Measurements from ENCODE around the gene CD38.

The CD38 gene

DNA sequence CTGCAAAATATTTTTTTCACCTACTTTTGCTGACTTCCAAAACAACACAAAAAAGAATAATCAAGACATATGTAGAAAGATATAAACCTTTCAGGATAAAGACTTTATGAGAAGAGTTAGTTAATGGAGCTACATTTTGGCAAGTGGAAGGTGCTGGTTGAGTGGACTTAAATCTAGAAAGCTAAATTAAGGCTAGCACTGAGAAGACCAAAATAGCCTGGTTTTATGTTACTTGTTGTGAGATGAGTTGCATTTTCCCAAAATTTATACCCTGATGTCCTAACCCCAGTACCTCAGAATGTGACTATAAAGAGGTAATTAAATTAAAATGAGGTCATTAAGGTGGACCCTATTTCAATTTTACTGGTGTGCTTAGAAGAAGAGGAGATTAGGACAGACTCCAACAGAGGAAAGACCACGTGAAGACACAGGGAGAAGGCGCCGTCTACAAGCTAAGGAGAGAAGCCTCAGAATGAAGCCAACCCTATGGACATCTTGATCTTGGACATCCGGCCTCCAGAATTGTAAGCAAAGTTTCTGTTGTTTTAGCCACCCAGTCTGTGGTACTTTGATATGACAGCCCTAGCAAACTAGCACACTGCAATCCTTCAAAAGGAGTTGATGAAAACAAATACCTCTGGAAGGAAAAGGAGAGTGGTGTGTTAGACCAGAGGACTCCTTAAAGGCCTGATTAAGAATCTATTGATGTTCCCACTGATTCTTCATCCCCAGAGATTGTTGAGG is 93.0 kb downstream of the CD38 start:
- no peak for DNase-seq

DNA sequence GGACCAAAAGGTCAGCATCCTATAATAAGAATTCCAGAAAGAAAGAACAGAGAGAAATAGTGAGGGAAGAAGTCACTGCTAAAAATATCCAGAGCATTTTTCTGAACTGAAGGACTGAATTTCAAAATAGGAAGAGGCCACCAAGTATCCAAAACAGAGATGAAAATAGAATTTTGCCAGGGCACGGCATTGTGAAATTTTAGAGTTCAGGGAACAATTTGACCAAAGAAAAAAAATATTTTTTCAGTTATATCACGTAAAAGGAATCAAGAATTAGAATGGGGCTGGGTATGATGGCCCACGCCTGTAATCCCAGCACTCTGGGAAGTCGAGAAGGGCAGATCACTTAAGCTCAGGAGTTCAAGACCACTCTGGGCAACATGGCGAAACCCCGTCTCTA is 95.0 kb downstream of the CD38 start:
- no peak for DNase-seq

DNA sequence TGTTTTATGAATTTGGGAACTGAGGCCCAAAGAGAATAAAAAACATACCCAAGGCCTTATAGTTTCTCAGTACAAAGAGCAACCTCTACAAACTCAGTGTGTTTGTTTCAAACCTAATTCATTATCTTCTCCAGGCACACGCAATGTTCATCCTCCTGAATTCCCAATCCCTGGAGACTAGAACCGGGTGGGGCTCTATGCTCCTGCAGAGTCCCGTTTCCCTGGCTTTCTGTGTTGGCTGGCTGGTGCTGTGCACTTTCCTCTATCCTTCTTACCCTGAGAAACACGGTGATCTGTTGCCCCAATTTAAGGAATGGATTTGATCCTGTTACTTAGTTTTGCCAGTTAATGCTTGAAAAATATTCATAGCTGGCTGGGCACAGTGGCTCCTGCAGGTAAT is 96.5 kb downstream of the CD38 start:
- no peak for DNase-seq

DNA sequence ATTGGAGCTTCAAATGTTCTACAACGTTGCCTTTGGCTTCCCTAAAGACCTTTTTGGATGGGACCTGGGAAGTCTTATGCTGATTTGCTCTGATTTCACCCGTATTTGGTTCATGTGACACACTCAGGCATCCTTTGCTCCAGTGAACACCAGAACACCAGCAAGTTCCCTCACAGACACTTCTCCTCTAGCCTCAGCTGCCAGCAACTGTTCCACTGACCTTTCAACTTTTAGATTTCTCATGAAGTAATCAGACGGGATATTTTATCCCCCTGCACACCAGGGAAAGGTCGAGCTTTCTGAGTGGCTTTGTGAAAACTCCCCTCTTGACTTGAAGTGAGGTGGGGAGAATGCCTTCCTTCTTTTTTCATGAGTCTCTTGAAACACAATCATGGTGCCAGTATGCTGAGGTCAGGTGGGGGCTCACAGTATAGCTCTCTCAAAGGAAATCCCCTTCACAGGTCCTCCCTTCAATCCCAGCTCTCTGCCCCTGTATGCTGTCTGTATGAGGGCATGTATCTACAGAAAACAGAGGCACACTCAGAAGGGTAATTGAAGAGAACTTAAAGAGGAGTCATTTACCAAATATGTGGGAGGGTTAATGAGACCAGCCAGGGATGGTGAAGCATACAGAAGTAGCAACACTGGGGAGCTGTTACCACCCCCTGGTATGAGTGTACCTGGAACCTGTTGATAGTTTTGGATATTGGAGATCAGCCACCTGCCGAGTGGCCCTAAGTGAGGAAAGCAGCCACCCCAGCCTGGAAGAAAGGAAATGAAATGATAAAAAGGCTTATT is 97.7 kb downstream of the CD38 start:
- DNase-seq = no peak

DNA sequence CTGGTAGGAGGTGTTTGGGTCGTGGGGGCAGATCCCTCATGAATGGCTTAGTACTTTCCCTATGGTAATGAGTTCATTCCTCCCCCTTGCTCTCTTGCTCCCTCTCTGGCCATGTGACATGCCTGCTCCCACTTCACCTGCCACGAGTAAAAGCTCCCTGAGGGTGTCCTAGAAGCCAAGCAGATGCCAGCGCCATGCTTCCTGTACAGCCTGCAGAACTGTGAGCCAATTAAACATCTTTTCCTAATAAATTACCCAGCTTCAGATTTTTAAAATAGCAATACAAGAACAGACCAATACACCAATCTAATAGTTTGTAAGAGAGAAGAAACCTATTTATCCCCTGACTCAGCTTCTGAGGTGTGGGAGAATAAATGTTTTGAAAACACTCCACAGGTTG is 99.9 kb downstream of the CD38 start:
- DNase-seq = no peak

DNA sequence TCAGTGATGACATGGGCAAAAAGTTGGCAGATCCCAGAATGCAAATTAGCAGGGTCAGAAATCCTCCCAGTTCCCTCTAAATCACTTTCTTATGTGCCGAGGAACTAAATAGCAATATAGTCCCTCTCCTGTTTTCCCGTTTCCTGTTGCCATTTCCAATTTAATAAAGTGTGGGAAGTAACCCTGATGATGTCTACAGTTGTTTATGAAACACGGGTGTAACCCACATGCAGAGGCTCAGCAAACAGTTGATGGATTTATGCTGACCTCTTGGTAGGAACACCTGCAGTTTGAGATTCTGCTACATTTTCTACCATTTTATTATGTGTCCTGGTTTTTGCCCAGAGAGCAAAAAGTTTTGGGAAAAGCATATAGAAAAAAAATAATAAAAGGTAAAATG is 103.7 kb downstream of the CD38 start:
- DNase-seq = no peak

DNA sequence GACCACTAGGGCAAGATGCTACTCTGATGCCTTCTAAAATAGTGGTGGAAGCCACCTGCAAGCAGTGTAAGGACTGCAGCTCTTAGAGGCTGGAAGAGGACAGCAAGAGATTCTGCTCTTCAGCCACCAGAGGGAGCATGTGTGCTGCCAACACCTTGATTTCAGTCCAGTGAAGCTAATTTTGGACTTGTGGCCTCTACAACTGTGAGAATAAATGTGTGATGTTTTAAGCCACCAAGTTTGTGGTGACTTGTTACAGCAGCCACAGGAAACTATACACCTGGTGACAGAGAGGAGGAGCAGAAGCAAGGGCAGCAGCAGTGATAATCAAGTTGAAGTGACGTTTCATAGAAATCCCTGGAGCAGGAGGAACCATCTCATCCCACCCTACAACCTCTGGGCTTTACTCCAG is 104.6 kb downstream of the CD38 start:
- DNase-seq = no peak

DNA sequence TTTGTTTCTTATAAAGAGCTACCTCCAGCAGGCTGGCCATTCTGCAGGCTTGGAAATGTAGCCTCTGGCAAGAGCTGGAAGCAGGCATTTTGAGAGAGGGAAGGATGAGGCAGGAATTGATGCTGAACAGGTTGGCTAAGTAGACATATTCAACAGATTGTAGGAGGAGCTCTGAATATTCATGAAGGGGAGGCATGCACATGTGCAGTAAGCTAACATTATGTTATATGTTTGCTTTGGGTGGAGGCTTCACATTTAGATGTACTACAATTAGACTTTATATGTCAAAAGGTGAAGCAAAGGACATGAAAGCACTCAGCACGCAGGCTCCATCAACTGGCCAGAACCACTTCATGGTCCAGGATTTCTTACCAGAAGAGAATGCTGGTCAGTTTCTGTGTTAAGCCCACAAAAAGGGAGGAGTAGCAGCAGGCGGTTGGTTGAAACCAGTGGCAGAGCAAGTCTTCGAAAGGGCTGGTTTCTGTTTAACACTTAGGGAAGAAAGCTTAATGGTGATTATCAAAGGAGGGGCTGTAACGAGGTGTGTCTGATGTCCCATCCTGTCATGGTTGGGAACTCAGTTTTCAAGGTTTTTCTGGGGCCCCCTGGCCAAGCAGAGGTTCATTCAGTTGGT is 105.6 kb downstream of the CD38 start:
- no peak for DNase-seq

DNA sequence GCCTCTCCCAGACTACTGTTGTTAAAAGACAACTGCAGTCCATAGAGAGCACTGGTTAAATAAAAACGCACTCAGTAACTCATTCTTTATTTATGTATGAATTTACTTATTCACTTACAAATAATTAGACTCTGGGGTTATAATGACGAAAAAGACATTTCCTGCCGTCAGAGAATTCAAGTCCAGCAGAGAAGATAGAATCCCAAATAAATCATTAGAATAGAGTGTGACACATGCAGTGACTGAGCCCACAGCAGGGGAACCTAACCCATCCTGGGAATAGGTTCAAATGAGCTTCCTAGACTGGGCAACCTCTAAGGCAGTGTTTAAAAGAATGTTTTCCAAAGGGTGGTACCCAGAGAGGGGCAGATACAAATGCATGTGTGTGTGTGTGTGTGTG is 106.5 kb downstream of the CD38 start:
- no peak for DNase-seq

DNA sequence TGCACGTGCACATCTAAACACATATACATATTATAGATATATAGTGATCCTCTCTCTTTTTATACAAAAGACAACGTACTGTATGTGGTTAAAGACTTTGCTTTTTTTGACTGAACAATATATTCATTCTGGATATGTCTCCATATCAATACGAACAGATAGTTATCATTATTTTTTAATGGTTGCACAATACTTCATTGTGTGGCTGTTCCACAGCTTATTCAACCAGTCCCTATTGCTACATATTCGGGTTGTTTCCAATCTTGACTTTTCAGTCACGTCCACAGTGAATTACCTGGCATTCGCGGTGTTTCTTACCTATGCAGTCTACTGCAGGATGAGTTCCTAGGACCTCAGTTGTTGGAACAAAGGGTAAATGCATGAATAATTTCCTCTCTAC is 107.3 kb downstream of the CD38 start:
- no peak for DNase-seq

DNA sequence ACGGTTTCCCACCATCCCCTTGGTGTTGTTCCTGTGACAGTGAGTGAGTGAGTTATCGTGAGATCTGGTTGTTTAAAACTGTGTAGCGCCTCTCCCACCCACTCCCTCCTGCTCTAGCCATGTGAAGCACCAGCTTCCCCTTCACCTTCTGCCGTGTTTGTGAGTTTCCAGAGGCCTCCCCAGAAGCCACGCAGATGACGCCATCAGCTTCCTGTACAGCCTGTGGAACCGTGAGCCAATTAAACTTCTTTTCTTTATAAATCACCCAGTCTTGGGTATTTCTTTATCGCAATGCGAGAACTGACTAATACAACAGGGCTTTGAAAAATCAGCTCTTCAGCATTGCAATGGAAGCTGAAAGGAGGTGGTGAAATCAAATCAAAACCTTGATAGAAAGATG is 110.4 kb downstream of the CD38 start:
- no peak for DNase-seq

DNA sequence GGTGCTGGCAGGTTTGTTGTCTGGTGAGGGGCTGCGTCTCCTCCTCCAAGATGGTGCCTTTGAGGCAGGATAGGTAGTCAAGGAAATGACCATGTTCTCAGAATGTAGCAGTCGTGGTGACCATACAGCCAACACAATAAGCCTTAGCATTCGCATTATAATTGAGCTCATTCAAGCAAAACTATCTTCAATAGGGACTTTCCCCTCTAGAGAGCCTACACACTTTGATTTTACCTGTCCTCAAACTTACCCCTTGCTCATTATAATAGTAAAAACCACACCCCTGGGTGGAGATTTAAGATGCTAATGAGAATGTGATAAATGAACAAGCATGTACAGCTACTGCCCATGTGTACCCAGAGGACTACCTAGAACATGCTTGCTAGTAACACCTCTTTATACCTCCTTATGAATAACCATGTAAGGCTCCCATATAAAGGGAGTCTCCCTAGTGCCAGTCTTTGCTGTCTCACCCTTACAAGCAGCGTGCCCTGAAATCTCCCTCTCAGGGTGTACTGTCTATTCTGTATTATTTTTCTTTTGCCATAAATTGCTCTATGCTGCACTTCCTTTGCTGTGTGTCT is 112.2 kb downstream of the CD38 start:
- DNase-seq = no peak

DNA sequence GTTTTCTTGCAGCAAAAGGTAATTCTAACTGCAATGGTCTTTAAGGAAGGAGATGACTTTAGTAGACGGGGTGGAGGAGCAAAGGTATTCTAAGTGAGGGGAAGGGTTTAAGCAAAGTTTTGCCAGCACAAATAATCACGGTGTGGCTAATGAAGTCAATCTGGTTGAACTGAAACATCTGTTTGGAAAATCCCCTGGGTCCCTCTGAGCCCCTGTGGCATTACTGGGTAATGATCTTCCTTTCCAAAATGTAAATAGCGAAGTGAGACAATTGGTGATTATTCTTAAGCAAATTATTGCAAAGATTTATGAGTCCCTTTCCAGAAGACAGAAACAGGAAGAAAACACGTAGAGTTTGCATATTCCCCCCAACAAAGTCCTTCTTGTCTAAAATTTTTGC is 113.2 kb downstream of the CD38 start:
- DNase-seq = no peak

DNA sequence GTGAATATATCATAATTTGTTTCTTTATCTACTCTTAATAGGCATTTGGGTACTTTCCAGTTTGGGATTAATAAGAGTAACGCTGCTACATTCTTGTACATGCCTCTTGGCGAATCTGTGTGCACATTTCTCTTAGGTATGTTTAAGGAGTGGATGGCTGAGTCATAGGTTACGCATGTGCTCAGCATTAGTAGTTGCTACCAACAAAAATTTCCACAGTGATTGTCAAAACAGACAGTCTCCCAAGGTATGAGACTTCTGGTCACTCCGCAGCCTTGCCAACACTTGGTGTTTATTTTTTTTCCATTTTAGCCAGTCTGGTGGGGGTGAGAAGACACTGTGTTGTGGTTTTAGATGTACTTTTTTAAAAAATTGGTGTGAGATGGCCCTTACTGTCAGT is 115.8 kb downstream of the CD38 start:
- no peak for DNase-seq

DNA sequence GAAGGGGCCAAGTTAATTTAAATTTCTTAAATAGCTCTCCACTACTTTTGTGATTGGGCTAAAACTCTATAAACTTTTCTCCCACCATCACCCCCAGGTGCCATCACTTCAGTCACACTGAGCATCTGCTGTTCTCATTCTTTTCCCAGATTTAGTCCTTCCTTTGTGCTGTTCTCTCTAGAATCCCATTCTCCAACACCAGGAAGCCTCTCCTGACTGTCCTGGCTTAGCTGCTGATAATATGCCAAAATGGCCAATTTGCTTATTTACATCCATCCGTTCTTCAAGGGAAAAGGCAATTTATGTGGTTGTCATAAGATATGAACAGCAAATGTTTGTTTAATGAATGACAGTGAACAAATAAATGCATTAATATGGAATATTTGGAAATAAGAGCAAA is 116.3 kb downstream of the CD38 start:
- no peak for DNase-seq

DNA sequence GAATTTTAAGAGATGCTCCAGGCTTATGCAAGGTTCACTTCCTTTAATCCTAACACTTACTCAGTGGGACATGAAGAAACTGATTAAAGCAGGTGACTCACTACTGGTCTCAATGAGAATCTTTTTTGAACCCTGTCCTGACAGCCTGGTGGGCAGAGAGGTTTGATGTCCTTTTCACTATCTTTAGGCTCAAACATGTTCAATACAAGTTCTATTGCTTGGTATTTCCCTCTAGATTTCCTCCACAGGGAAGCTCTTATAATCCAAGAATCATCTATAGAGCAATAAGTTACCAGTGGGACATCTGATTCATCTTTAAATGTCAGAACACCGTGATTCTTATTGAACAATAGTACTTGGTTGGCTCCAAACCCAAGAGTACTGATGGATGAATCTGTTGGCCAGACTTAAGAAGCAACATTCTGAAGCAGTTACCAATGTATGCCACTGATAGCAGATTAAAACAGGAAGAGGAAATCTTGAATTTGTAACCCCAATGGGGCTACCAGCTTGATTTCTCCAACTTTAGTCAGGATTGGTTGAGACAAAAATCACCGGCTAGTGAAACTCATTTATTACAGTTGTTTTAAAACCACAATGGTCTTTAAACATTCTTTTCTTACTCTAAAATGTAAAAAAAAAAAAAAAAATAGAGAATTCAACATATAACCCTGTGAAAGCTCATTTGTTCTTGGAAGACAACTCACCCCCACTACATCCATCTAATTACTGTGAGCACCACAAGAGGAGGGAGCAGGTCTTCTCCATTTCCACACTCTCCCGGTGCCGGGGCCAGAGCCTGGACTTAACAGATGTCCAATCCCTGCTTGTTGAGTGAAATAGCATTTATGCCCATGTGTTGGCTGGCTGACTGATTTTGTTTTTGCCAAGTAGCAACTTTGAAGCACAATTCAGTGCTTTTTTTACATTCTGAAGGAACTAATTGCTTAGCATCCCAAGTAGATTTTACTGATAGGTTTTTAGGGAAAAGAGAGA is 117.1 kb downstream of the CD38 start:
- no peak for DNase-seq

DNA sequence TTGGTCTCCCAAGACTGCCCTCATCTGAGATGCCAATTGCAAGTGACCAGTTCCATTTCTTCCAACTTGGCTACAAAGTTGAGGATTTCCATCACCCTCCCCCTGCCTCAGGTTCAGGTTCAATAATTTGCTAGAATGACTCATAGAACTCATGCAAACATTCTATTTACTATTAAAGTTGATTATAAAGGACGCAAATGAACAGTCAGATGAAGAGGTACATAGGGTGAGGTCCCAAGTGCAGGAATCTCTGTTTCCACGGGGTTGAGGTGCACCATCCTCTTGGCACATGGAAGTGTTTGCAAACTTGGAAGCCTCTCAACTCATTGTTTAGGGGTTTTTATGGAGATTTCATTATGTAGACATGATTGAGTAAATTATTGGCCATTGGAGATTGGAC is 119.4 kb downstream of the CD38 start:
- no peak for DNase-seq

DNA sequence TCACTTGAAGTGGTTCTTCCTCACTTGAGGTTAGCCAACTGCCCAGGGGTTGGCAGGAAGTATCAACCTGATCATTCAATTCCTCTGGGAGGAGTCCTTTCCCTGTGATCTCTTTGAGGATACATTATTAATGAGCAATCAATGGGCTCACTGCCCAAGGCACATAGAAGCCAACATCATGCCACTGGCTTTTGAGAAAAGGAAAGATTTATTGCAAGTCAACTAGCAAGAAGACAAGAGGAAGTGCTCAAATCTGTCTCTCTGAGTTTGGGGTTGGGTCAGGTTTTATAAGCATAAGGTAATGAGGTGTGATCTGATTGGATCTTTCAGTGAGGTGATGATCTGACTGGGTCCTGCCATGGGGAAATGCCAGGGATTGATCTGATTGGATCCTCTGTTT is 120.8 kb downstream of the CD38 start:
- no peak for DNase-seq

DNA sequence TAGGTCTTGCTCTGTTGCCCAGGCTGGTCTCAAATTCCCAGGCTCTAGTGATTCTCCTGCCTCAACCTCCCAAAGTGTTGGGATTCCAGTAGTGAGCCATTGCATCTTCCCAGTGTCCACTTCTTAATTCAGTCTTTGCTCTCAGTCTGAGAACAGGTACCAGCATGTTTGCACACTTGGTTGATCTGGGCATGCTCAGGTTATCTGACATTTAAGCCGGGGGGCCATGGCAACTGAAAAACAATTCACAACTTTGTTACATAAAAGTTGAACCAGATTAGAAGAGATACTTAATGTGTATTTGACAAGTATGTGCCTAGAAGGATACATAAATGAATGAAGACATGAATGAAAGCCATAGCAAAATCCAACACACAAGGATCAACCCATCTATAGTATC is 121.4 kb downstream of the CD38 start:
- no peak for DNase-seq

DNA sequence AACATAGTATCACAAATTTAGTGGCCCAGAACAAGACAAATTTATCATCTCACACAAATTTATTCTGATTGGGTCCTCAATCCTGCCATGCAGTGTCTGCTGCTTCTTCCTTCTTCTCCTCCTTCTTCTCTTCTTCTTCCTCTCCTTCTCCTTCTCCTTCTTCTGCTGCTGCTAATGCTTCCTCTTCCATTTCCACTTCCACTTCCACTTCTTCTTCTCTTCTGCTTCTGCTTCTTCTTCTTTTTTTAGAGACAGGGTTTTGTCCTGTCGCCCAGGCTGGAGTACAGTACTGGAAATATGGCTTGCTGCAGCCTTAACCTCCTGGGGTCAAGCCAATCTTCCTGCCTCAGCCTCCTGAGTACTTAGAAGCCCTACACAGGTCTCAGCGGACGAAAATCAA is 122.9 kb downstream of the CD38 start:
- no peak for DNase-seq

DNA sequence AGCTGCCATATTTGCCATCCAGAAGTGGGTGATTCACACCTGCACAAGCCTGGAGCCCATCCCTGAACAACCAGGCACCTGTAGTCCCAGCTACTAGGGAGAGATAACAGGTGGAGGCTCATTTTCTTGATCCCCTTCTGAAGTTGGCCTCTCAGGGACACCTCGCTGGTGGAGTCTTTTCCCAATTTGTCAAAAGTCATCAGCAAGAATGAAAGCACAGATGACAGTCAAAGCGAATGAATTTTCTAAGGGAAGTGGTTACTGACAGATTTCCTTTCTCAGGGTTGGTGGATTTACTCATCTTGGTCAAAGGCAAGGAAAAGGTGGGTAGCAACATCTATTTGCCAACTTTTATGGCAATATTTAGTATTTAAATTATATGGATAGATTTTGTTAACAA is 123.9 kb downstream of the CD38 start:
- DNase-seq = no peak

DNA sequence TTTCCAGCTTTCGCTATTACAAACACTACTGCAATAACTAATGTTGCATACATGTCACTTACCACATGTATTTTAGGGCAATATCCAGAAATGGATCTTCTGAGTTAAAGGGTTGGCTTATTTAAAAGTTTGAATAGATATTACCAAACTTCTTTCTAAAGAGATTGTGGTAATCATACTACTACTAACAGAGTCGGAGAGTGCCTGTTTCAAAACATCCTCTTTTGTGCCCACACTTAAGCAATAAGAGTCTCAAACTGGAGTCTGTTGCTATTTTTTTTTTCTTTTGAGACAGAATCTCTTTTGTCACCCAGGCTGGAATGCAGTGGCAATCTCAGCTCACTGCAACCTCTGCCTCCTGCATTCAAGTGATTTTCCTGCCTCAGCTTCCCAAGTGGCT is 124.6 kb downstream of the CD38 start:
- no peak for DNase-seq
